HCT116 (cell line): ENCODE measurements around the gene PROSER3.
A peak's percentile ranks its signal among the peaks of the same experiment; 100 is the strongest.

Experiments used
- ATF3 ChIP-seq: IDR thresholded peaks from 2 replicates; pipeline ENCODE4 v1.6.1; 2012
- CTCF ChIP-seq, 3 experiments: fragments of 200-600 bp in 1 of 3; sonication (generic) in 1 of 3; IDR thresholded peaks in 2 of 3; conservative IDR thresholded peaks in 1 of 3; 2 replicates each; pipeline ENCODE4 v1.5.1; 2012 to 2017; ENCODE audit warnings: low read depth in 2 of 3, low read length in 2 of 3, antibody characterized with exemption in 1 of 3, borderline replicate concordance in 1 of 3, control low read depth in 1 of 3, mild to moderate bottlenecking in 1 of 3, mixed read lengths in 1 of 3, mixed run types in 1 of 3, moderate library complexity in 1 of 3; ENCODE audit not compliant: insufficient read depth in 1 of 3
- ELF1 ChIP-seq: IDR thresholded peaks from 2 replicates; pipeline ENCODE4 v1.6.1; 2012; ENCODE audit warnings: low read depth, borderline replicate concordance
- POLR2A ChIP-seq: IDR thresholded peaks from 2 replicates; pipeline ENCODE4 v1.7.0; 2011; ENCODE audit warnings: borderline replicate concordance; ENCODE audit not compliant: insufficient read depth, insufficient read length; ENCODE audit errors: extremely low read depth

- no peak for TF ChIP-seq CTCF (IDR thresholded peaks at IDR 0.05 in 2 of 3, conservative IDR thresholded peaks at IDR 0.05 in 1 of 3; ENCODE audit: borderline replicate concordance in 1 of 3, insufficient read depth in 1 of 3, low read depth in 2 of 3, low read length in 2 of 3)
- TF ChIP-seq ELF1, result no peak
- TF ChIP-seq POLR2A, result peak; percentile 56
- TF ChIP-seq ATF3, result no peak
Measured at GRCh38 chr19:35757749-35758608, at the start of gene PROSER3.
